H1 (cell line): ENCODE data around the gene DPYD. TPM values are rescaled to one million over a fixed set of nuclear protein-coding genes. Genes with fewer than 3 reads are reported as not detected.

Experiments
- SIN3A ChIP-seq, 2 experiments: IDR thresholded peaks in 1 of 2; conservative IDR thresholded peaks in 1 of 2; 2 replicates each; pipeline ENCODE4 v1.6.1; 2011 to 2012; ENCODE audit warnings: low read length in 2 of 2, improper control_type of control experiment in 1 of 2, low read depth in 1 of 2, mild to moderate bottlenecking in 1 of 2
- SP2 ChIP-seq: IDR thresholded peaks from 2 replicates; pipeline ENCODE4 v1.6.1; 2012; ENCODE audit warnings: mild to moderate bottlenecking, low read length, inconsistent platforms
- YY1 ChIP-seq: IDR thresholded peaks from 2 replicates; pipeline ENCODE4 v1.6.1; 2011; ENCODE audit warnings: low read depth, mild to moderate bottlenecking, low read length
- polyA plus RNA-seq, 7 experiments: library from polyadenylated mRNA; depleted of rRNA in 3 of 7; stranded (reverse) in 5 of 7; unstranded in 2 of 7; fragments of >200 nt in 5 of 7; fragments of 200-250 nt in 2 of 7; gene quantifications; 1 replicate in 5 of 7; 2 replicates in 1 of 7; 4 replicates in 1 of 7; pipeline versions ENCODE4 v1.2.1 to v1.2.3, GENCODE V29; 2011 to 2013; ENCODE audit warnings: missing spikeins in 2 of 7, mixed read lengths in 2 of 7
- total RNA-seq: library from RNA; stranded (reverse); fragmentation: NEBNext Ultra II Directional; extraction: Animal tissue kit (Norgen Biotek cat#: 25700); gene quantifications from 2 replicates; pipeline ENCODE4 v1.2.1, GENCODE V29; 2021

Gene DPYD
- total and polyA plus RNA-seq, 2 of the 8 experiments (the other 6 are each of a cell fraction or from before 2014, with no cell fraction given), result 0.29 to 0.73 TPM

DNA sequence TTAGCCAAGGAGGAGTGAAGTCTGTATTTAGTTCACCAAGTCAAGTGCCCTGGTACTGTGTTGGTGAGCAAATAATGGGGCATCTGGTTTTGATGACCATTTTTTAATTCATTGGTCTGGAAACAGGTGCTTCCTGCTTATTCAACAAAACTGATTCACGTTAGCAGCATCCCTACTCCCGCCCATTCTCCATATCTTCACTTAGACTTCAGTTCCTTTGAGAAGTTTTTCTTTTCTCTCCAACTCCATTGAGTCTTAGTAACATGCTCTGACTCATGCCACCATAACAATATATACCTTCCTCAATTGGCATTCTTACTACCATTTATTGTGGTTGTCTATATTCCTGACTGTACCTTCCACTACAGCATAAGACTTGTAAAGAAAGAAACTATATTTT, 468.9 kb downstream of the DPYD start (continued):
- TF ChIP-seq SIN3A (conservative IDR thresholded peaks at IDR 0.05 in 1 of 2, IDR thresholded peaks at IDR 0.05 in 1 of 2; ENCODE audit: low read depth in 1 of 2, low read length in 2 of 2) (no peak), SP2 (no peak), YY1 (no peak)
